ENCODE results near the gene OPRM1.

Gene OPRM1

GRCh38 chr6:154284313-154284853 is 245.3 kb downstream of the OPRM1 start:
- no peak for DNase-seq (ENCODE audit: low read depth)

GRCh38 chr6:154285826-154286225 is 246.8 kb downstream of the OPRM1 start:
- DNase-seq (ENCODE audit: low read depth) = no peak

GRCh38 chr6:154289818-154290508 is 250.9 kb downstream of the OPRM1 start:
- DNase-seq (ENCODE audit: low read depth) = no peak

- DNase-seq (ENCODE audit: low read depth) = peak; percentile 57
These were observed 253.0 kb downstream of the OPRM1 start for GRCh38 chr6:154292066-154292465.

GRCh38 chr6:154292855-154293519 is 253.9 kb downstream of the OPRM1 start:
- DNase-seq (ENCODE audit: low read depth) = peak; percentile 91

- DNase-seq (ENCODE audit: low read depth) = no peak
These were observed 256.7 kb downstream of the OPRM1 start for GRCh38 chr6:154295733-154296132.
